ENCODE measurements around the gene ZBTB11. TPM values are rescaled to one million over a fixed set of nuclear protein-coding genes. Genes with fewer than 3 reads are reported as not detected.

The ZBTB11 gene
- total RNA-seq, 1 donor from 2014 or later = 17.8 TPM

DNA sequence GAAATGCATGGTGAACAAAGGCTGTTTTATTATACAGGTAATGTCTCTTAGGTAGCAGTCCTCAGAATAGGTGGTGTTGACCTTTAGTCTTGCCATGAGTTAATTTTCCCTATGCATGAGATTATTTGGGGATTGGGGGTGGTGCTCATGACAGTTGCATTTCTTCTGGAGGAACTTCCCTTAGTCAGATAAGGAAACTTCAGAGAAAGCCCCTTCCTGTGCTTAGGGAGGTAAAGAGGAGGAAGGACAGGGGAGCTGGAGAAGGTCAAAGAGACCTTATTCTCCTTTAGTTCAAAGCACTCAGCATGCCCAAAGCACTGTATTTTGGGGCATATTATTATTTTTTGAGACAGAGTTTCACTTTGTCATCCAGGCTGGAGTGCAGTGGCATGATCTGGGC, 47.7 kb downstream of the ZBTB11 start:
- Mint-ChIP-seq H3K4me3 (ENCODE audit: low read depth) (no peak overlapping the region), H3K27ac (no peak overlapping the region), H3K36me3 (ENCODE audit: insufficient read depth) (no peaks in the 10 kb centered on the region), H3K4me1 (ENCODE audit: low read depth) (peaks cover 6% of the 10 kb centered on the region), H3K9me3 (ENCODE audit: low read depth) (peaks cover 4% of the 10 kb centered on the region), H3K27me3 (no peaks in the 10 kb centered on the region)
- TF ChIP-seq CTCF (IDR thresholded peaks at IDR 0.05; ENCODE audit: unreplicated experiment) = no peak
- no peak for DNase-seq (ENCODE audit: low spot score, unreplicated experiment)

- Mint-ChIP-seq H3K27ac (no peak overlapping the region), H3K27me3 (no peaks in the 10 kb centered on the region), H3K9me3 (ENCODE audit: low read depth) (peaks cover 4% of the 10 kb centered on the region), H3K36me3 (ENCODE audit: insufficient read depth) (no peaks in the 10 kb centered on the region), H3K4me1 (ENCODE audit: low read depth) (no peaks in the 10 kb centered on the region), H3K4me3 (ENCODE audit: low read depth) (no peak overlapping the region)
- DNase-seq (ENCODE audit: low spot score, unreplicated experiment) = no peak
- TF ChIP-seq CTCF (IDR thresholded peaks at IDR 0.05; ENCODE audit: unreplicated experiment) = no peak
Observed at GRCh38 chr3:101625879-101626278, 51.1 kb downstream of the ZBTB11 start.

GRCh38 chr3:101624857-101625256, 52.1 kb downstream of the ZBTB11 start:
- Mint-ChIP-seq H3K27me3 (no peaks in the 10 kb centered on the region), H3K4me3 (ENCODE audit: low read depth) (no peak overlapping the region), H3K27ac (no peak overlapping the region), H3K4me1 (ENCODE audit: low read depth) (no peaks in the 10 kb centered on the region), H3K9me3 (ENCODE audit: low read depth) (peaks cover 4% of the 10 kb centered on the region), H3K36me3 (ENCODE audit: insufficient read depth) (no peaks in the 10 kb centered on the region)
- no peak for TF ChIP-seq CTCF (IDR thresholded peaks at IDR 0.05; ENCODE audit: unreplicated experiment)
- no peak for DNase-seq (ENCODE audit: low spot score, unreplicated experiment)

GRCh38 chr3:101623656-101624055, 53.3 kb downstream of the ZBTB11 start:
- DNase-seq (ENCODE audit: low spot score, unreplicated experiment) = no peak

DNA sequence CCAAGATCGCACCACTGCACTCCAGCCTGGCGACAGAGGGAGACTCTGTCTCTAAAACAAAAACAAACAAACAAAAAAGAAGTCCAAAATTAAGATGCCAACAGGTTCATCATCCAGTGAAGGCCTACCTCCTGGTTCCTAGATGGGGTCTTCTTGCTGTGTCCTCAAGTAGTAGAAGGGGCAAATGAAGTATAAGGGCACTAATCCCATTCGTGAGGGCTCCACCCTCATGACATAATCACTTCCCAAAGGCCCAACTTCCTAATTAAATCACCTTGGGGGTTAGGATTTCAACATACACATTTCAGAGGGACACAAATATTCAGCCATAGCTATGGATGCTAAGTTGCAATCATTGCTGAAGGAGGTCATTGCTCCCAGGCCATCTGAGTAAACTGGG, 57.2 kb downstream of the ZBTB11 start:
- no peak for TF ChIP-seq CTCF (IDR thresholded peaks at IDR 0.05; ENCODE audit: unreplicated experiment)
- Mint-ChIP-seq H3K27me3 (no peaks in the 10 kb centered on the region), H3K27ac (no peak overlapping the region), H3K9me3 (ENCODE audit: low read depth) (no peaks in the 10 kb centered on the region), H3K4me3 (ENCODE audit: low read depth) (no peak overlapping the region), H3K4me1 (ENCODE audit: low read depth) (no peaks in the 10 kb centered on the region), H3K36me3 (ENCODE audit: insufficient read depth) (no peaks in the 10 kb centered on the region)
- DNase-seq (ENCODE audit: low spot score, unreplicated experiment) = no peak

More at GRCh38 chr3:101623656-101624055, 53.3 kb downstream of the ZBTB11 start:
- no peak overlapping the region for H3K27ac Mint-ChIP-seq
- TF ChIP-seq CTCF (IDR thresholded peaks at IDR 0.05; ENCODE audit: unreplicated experiment) = no peak
- peaks cover 4% of the 10 kb centered on the region for H3K9me3 Mint-ChIP-seq (ENCODE audit: low read depth)
- no peak overlapping the region for H3K4me3 Mint-ChIP-seq (ENCODE audit: low read depth)
- H3K36me3 Mint-ChIP-seq (ENCODE audit: insufficient read depth) = no peaks in the 10 kb centered on the region
- H3K4me1 Mint-ChIP-seq (ENCODE audit: low read depth) = no peaks in the 10 kb centered on the region
- no peaks in the 10 kb centered on the region for H3K27me3 Mint-ChIP-seq

All from progenitor cell of endocrine pancreas (in vitro differentiated cells).